CD4-positive, alpha-beta T cell treated with Interleukin-6 for 4 hours (primary cell): ENCODE data around the gene TRAPPC2L.

Experiments
- DNase-seq: peaks from one replicate; pipeline ENCODE4 v3.0.0-alpha.2; 2020; ENCODE audit warnings: mixed read lengths

TRAPPC2L gene, protein sequence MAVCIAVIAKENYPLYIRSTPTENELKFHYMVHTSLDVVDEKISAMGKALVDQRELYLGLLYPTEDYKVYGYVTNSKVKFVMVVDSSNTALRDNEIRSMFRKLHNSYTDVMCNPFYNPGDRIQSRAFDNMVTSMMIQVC

DNA sequence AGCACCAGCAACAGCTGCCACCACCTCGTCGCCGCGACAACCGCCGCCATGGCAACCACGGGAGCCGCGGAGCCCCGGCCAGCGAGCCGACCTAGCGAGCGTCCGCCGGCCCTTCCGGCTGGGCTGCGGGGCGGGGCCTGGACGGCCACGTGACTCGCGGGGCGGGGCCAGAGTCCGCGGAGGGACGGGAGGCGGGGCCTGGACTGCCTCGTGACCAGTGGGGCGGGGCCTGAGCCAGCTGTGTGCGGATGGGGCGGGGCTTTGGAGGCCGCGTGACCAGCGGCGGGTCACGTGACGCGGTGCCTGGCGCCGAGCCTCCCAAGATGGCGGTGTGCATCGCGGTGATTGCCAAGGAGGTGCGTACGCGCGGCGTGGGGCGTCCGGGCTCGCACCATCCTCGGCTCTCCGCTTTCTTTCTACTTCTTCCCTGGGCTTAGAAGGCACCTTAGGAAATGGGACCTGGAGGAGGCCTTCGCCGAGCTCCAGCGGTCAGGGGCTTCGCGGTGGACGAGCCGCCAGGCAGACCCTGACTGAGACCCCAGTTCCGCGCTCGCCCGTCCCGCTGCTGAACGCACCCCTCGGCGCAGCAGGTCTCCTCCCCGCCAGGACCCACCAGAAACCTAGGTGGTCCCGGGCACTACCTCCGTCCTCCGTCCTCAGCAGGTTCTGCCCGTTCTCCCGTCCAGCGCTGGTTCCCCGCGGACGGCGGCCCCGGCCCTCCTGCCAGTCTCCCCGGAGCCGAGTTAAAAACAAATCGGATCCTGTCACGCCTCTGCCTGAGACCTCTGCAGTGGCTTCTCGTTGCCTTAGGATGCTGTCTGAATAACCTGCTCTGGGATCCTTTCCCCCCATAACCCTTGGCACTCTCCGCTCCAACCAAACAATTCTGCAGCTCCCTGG, at the start of gene TRAPPC2L, which contains the start of gene GALNS:
Gene TRAPPC2L, plus strand, starts transcription at position 300 of the 900 bp plus-strand sequence. Its CDS starts 24 bp downstream, at position 324.
Gene GALNS, minus strand, starts transcription at position 120 of the 900 bp plus-strand sequence. Its CDS starts 70 bp downstream, at position 50.
- peak; percentile 99 for DNase-seq

DNA sequence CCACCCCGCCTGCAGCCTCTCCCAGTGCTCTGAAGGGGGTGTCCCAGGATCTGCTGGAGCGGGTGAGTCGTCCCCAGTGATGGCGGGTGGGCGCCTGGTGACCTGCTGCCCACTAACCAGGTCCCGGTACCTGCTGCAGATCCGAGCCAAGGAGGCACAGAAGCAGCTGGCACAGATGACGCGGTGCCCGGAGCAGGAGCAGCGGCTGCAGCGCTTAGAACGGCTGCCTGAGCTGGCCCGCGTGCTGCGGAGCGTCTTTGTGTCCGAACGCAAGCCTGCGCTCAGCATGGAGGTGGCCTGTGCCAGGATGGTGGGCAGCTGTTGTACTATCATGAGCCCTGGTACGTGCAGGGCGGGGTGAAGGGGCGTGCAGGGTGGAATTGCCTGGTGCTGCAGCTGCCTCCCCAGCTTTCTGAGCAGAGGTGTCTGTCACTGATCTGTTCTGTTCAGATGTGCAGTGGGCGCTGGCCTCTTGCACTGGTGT, 49.7 kb upstream of the TRAPPC2L start:
- no peak for DNase-seq

DNA sequence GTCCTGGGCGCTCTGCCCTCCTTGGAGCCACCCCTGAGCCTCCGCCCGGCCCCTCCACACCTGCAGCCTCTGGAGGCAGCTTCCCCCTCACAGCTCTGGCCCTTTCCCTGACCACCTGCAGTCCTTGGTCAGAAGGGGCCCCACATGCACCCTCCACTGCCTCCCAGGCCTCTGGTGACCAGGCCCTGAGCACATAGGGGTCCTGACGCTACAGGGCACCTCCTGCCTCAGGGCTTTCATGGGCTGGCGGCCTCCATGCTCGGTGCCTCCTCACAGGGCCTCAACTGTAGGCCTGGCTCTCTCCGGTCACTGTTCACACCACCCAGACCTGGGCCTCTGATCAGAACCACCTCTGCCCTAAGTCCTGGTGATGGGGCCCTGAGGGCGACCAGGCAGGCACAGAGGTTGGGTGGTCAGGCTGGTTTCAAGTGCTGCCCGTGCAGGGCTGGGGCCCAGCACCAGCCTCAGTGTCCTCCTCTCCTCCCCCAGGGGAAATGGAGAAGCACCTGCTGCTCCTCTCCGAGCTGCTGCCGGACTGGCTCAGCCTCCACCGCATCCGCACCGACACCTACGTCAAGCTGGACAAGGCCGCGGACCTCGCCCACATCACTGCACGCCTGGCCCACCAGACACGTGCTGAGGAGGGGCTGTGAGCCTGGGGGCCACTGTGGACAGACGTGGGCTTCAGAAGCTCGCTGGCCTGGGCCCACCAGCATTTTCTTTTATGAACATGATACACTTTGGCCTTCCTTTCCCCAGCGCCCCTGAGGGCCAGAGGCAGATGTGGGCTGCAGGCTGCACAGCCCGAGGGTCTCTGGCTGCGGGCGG, 49.1 kb upstream of the TRAPPC2L start:
- no peak for DNase-seq

DNA sequence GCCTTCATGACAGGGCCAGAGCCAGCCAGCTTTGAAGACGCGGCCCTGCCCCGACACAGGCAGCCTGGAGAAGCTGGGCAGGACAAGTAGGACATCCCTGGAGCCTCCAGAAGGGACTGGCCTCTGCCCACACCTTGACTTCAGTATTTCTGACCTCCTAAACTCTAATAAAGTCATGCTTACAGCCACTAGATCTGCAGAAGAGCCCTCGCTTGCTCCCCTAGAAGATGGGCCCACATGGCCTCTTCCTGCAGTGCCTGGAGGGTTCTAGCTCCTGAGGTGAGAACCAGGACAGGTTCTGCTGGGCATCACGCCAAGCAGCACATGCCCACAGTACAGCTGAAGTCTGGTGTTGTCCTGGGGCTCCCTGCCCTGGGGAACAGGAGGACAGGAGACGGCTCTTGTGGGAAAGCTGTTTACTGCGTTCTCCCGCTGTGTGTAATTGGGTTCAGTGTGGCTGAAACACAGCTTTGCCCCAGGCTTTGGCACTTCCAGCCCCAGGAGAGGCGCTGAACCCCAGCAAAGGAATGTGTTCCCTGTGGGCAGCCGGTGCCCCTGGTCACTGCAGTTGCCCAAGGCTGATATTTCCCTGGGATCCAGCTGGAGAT, 47.8 kb upstream of the TRAPPC2L start:
- no peak for DNase-seq

DNA sequence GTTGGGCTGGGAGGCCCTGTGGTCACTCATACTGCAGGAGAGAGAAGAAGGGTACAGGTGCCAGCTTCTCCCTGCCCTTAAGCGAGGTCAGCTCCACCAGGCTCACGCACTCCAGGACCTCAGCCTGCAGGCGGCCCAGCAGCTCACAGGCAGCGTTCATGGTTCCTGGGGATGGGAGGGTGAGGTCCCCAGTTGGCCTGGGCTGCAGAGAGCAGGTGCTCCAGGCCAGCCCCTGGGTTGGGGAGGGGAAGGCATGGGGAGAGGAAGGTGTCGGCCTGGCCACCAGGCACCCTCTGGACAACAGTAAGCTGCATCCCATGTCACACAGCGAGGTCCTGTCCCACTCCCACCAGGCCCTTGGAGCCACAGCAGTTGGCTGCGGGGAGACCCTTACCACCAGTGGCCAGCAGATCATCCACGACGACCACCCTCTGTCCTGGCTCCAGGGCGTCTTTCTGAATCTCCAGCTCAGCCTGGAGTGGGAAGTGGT, 47.2 kb upstream of the TRAPPC2L start:
- no peak for DNase-seq

DNA sequence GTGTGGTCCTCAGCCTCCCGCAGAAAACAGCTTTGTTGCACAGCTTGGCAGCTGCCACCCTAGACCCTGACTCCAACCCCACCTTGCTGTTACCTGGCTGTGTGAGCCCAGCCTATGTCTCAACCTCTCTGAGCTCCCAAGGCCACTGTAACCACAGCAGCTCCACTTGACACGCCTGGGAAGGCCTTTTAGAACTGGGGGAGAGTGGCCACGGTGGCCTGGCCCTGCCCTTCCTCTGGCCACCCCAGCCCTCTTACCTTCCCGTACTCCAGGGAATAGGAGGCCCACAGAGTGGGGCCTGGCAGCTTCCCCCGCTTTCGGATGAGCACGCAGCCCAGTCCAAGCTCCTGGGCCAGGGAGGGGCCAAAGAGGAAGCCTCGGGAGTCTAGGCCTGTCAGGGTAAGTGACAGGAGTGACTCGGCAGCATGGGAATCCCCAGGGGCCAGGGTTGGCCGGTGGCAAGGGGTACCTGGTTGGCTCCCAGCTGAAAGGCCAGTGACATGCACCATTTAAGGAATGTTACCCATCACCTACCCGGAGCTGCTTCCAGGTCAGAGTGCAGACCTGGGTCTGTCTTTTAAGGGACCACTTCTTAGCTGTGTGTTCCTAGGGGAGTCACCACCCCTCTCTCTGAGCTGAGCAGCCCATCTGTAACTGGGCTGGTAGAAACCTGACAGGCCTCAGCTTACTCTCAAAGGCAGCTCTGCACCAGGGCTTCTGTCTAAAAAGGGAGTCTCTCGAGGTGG, 46.6 kb upstream of the TRAPPC2L start:
- DNase-seq: no peak

DNA sequence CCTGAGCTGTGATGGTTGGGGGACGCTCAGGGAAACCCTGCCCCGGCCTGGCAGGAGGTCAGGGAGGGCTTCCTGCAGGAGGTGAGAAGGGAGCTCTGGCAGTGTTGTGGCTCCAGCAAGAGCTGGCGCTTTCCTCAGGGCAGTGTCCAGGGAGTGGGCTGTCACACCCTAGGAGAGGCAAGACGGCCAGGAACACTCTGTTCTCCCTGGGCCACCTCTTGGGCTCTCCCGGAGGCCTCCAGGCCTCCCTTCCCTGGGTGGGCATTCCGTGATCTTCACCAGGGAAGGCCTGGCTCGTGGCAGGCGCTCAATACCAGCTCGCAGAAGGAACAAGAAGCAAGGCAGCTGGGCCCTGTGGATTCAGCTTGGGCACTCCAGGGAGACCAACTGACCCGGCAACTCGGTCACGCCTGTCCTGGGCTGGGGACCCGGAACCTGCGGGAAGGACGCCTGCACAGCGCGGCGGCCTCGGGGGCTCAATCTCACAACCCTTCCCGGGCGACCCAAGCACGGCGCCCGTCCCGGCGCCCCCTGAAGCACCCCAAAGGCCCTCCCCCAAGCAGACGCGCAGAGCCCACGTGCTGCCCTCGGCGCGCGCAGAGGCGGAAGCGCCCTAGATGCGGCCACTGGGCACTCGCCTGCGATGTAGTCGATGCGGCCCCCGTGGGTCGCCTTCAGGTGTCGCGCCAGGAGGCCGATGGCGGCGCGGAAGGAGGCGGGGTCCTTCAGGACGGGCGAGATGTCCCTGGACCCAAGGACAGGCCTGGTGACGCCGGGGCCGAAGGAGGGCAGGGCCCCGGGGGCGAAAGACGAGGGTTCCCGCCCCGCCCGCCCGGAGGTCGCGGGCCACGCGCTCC, 45.8 kb upstream of the TRAPPC2L start:
- peak; percentile 74 for DNase-seq

DNA sequence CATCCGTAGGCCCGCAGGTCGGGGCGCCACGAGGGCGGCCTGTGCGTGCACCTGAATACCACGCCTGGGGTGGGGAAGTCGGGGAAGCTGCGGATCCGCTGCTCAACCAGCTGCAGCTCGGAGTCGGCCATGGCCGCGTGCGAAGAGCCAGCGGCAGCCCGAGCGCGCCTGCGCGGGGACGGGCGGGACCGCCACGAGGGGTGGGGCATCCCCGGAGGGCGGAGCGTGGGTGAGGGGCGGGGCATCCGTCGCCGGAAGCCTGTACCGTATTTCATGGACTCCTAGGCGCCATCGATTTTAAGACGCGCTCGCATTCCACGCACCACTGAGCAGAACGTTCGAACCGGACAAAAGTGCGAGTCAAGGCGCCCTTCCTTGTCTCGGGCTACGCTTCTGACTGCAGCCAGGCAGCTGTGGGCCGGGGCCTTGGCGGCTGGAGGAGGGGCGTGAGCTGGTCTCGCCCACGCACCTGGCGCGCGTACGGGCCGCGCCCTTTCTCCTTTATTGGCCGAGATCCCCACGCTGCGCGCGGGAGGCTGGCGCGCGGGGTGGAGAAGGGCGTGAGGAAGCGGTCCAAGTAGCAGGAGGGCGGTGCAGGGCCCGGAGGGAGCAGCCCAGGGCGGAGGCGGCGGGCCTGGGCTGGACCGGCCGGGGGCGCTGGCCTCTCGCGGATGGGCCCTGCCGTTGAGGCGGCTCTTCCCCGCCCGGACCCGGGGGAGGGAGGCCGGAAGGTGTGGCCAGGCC, 45.0 kb upstream of the TRAPPC2L start, which contains the start of gene APRT:
Gene APRT, minus strand, starts transcription at position 160 of the 744 bp plus-strand sequence. Its CDS starts 29 bp downstream, at position 131.
- DNase-seq: peak; percentile 96

DNA sequence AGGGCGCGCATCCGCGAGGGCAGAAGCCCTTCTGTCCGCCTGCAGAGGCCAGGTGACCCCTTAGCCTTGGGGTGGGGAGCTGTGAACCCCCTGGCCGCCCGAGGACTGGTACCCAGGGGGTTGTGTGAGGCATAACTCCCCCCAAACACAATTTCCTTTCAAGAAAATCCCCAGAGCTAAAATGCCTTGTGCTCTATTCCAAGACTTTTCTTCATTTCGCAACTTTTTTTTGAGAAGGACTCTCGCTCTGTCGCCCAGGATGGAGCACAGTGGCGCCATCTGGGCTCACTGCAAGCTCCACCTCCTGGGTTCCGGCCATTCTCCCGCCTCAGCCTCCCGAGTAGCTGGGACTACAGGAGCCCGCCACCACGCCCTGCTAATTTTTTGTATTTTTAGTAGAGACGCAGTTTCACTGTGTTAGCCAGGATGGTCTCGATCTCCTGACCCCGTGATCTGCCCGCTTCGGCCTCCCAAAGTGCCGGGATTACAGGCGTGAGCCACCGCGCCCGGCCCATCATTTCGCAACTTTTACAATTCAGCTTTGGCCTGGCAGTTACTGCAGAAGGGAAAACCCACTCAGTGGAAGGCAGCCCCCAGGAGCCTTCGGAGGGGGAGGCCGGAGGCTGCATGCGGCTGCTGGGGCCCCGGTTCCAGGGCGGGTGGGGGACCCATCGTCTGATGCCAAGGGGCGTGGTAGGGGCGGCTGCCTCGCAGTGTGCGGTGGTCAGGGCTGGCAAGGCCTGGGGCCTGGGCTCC, 44.2 kb upstream of the TRAPPC2L start:
- DNase-seq: peak; percentile 31

DNA sequence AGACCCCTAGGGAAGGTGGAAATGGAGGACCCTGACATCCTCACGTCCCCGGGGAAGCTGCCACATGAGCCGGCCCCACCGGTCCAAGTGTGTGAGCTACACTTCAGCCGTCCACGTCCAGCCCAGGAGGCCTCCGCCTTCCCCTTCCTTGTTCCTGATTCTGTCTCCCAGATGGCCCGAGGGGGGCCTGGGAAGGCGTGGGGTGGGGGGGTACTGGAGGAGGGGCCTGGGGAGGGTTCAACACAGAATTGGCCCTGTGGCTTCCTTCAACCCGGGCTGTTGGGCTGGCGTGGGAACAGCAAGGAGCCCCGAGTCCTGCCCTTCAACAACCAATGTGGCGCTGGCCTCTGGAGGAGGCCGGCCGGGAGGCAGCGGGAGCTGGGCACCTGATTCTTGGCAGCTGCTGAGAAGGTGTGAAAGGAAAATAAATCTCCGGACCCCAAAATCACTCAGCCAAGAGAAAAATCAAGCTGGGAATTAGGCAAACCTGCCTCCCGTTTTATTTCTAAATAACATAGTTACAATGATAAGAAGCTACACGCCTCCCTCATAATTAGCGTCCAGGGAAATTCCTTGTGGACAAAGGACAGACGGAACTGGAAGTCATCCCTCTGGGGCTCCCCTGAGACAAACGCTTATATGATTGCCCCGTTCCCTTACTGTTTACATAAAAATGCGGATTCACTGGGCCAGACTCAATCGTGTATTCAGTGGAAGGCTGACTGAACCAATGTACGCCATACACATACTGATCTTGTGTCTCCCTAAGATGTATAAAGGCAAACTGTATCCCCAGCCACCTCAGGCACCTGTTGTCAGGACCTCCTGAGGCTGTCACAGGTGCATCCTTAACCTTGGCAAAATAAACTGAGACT, 43.4 kb upstream of the TRAPPC2L start:
- DNase-seq: no peak

DNA sequence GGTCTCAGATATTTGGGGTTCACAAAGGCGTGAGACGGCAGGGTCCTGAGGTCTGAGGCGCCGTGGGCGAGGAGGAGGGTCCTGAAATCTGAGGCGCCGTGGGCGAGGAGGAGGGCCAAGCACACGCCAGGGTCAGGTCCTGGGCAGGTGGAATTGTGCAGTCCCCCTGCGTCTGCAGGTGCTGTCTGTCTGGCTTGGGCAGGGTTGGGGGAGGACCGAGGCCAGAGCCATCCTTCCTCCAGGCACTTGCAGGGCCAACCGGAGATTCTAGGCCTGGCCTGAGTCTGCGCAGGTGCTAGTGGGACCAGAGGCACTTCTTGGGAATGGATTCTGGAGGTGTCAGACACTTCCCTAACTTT, 42.8 kb upstream of the TRAPPC2L start:
- DNase-seq: no peak

DNA sequence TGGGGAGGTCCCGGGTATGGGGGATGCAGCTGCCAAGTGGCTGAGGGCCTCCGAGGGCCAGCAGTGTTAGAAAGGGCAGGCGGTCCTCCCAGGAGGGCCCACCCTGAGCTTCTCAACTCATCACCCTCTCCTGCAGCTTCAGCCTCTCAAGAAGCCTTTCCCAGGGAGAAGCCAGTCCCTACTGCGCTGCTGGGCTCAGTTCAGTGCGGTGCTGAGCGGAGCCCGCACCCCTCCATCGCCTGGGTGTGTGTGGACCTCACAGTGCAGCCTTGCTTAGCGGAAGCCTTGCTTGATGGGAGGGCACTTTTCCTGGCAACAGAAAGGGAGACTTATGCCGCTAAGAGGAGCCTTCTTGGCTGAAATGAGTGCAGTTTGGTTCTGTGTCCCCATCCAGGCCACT, 41.7 kb upstream of the TRAPPC2L start:
- no peak for DNase-seq

DNA sequence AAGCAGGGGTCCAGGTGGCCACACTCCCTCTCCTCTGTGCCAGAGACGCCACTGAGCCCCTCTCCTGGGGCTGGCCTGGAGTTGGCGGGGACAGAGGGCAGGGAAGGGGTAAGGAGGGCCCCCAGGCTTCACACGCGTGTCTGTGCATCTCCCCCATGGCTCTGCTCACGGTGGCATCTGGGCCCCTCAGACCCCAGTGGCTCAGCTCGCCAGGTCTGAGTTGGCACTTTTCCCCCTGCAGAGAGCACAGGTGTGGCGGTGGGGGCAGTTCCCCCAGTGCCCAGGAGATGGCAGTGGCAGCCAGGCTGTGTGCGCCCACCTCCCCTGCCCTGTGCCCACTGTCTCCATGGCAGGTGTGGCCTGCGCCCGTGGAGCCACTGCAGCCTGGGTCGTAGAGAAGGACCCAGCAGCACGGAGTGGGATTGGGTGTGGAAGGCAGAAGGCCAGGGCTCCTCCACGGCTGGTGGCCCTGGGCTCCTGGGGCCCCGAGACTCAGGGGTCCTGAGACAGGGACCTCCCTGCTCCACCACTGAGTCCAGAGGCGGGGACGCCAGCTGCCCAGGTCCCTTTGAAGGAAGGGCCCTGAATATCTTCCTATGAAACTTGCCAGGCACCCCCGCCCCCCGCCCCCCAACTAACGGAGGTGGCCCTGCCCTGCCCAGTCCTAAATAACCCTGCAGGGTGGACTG, 40.9 kb upstream of the TRAPPC2L start:
- DNase-seq: peak; percentile 66

DNA sequence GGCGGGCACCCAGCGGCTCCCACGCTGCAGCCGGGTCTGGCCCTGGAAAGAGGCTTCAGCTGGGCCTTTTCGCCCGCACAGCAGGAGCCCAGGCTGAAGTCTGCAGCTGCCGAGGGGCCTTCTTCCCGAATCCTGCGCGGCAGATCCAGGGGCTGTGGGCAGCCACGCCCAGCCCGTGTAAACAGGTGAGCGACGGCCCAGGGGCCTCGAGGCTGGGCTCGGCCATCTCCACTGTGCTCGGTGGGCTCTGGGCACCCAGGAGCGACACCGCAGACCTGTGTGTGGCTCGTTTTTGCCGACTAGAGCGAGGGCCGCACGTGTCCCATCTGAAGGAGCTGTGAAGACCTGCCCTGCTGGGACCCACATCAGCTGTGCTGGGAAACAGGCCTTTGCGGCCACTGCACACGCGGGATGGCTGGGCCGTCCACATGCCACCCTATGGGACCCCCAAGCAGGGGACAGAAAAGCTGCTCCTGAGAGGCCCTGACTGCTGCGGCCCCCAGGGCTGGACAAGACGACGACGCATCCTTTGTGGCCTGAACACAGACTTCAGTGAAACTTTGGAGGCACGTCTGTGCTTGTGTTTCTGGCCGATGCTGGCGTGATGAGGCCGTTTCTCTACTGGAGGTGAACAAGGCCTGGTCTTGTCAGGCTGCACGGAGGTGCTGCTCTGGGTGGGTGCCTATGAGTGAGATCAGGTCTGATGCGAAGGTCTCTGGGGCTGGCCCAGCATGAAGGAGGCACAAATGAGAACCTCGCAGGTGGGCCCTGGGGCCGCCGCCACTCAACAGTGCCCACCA, 40.0 kb upstream of the TRAPPC2L start:
- DNase-seq: no peak

DNA sequence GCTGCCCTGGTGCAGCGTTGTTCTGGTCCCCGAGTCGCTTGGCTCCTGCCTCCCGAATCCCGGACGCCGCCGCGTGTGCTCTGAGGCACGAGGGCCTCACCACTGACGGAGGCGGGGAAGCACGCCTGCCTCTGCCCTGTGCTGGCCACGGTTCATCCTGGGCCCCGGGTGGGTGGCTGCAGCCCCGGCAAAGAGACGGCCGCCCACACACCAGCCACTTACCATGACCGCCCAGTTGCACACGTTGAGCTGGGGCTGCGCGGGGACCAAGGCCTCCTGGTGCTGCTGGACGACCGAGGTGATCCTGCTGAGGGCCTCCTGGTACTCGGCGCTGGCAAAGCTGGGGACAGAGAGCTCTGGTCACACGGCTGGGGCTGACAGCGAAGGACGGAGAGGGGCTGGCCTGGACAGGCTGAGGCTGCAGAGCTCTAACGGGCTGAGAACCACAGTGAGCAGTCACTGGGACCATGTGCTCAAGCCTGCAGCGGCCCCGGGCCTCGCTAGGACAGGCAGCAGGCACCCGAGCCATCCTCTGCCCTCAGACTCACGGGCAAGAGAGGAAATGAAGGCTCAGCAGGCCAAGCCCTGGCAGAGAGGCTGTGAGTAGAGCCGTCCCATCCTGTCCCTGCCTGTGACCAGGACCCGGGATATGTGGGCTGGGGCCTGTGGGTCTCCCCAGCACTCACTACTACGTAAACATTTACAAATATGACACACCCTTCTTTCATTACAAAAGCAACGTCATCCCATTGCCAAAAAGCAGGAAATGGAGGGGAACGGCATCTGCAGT, 38.9 kb upstream of the TRAPPC2L start:
- no peak for DNase-seq

DNA sequence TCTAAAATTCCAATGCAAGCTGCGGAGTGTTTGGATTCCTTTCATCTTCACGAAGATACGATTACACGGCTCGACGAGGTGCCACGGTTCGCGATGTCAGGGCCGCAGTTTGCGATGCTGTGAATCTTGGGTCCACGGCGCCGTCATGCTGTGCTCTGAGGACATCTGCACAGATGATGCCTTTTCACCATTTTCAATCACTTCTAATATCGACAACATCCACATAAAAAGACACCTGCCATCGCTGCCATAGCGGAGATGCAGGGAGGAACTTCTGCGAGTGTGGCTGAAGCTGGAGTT, 38.4 kb upstream of the TRAPPC2L start:
- DNase-seq: no peak
